ENCODE data around the gene RBFOX2.

Gene RBFOX2

DNA sequence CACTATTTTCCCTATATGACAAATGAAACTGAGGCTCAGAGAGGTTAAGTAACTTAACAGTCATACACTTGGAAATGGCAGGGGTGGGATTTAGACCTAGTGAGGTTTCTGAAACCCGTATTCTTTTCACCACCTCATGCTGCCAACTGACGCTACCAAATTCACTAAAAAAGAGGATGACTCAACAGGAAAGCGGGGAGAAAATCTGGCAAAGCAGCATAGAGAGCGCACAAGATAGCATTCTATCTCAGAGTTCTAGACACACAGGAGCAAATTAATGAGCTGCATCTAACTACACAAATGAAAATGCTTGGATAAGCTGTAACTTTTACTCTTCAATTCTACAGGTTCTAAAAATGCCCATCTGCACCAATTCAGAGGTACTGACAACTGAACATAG, 136.4 kb downstream of the RBFOX2 start:
- DNase-seq: no peak

GRCh38 chr22:35891442-35891841, 137.2 kb downstream of the RBFOX2 start:
- no peak for DNase-seq

DNA sequence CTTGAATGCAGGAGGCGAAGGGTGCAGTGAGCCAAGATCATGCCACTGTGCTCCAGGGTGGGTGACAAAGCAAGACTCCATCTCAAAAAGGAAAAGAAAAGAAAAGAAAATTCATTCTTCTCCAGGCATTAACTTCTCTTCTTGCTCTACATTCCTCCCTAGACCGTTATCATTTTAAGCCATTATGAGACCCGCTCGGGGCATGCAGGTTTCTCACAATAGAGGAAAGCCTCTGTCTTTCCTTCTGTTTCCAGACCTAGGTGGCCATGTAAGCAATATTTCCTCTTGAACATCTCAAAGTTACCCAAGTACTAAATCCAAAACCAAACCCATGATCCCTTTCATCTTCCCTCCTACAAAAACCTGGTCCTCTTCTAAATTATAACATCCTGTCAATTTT, 139.6 kb downstream of the RBFOX2 start:
- no peak for DNase-seq

- no peak for DNase-seq
Observed at GRCh38 chr22:35888181-35888870, 140.3 kb downstream of the RBFOX2 start.

GRCh38 chr22:35887296-35887875, 141.2 kb downstream of the RBFOX2 start:
- no peak for DNase-seq

DNA sequence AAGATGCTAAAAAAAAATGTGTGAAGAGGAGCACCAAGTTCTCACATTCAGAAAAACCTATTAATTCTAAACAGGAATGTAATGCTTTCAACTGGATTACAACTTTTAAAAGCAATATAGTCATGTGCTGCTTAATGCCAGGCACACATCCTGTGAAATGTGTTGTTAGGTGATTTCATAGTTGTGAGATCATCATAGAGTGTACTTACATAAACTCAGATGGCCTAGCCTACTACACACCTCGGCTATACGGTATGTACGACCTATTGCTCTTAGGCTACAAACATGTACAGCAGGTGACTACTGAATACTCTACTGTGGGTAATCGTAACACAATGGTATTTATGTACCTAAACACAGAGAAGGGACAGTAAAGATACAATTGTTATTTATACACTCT, 142.3 kb downstream of the RBFOX2 start:
- no peak for DNase-seq

GRCh38 chr22:35884529-35884928, 144.1 kb downstream of the RBFOX2 start:
- no peak for DNase-seq

DNA sequence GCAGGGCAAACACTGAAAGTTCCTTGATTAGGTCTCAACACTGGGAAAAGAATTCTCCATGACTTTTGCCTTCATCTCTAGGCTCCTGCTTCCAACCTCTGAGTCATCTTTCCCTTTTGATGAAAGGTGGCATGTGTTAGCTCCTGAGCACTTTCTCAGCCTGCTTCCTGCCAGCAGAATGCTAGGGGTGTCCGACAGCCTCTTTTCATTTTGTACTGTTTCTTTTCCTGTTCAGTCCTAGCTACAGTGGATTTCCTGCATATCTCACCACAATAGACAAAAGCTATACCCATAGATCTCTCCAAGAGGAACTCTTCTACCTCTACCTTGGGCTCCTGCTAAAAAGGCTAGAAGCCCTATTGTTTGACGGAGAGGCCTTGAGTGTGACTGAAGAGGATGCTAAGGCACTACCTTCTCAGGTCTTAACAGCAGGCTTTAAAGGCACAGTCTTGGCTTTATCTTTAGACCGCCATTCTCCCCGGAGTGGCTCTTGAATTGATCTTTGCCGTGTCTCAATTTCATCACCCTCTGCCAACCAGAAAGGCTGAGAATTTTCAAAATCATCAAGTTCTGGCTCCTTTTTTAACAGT, 145.5 kb downstream of the RBFOX2 start:
- DNase-seq: no peak

- no peak for DNase-seq
Observed at GRCh38 chr22:35882211-35883030, 146.2 kb downstream of the RBFOX2 start.

- DNase-seq: no peak
Observed at GRCh38 chr22:35879351-35879750, 149.3 kb downstream of the RBFOX2 start.

- DNase-seq: no peak
Observed at GRCh38 chr22:35873426-35873825, 155.2 kb downstream of the RBFOX2 start.

DNA sequence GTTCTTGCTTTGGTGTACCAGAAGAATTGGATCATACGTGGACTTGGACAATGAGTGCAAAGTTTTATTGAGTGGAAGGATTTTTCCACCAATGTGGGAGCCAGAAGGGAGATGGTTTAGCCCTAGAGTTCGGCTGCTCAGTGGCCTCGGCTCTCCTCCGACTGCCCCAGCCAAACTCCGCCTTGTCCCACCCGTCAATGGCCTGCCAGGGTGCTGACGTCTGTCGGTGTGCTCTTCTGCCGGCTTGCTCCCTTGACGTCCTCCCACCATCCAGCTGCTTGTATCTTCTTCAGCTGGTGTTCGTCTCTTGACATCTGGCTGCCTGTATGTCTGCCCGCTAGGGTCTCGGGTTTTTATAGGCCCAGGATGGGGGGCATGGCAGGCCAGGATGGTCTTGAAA, 156.2 kb downstream of the RBFOX2 start:
- no peak for DNase-seq

- DNase-seq: no peak
Observed at GRCh38 chr22:35870517-35871293, 157.9 kb downstream of the RBFOX2 start.

- DNase-seq: no peak
Observed at GRCh38 chr22:35868938-35869337, 159.7 kb downstream of the RBFOX2 start.

- no peak for DNase-seq
Observed at GRCh38 chr22:35866651-35867050, 162.0 kb downstream of the RBFOX2 start.

GRCh38 chr22:35864545-35865165, 164.0 kb downstream of the RBFOX2 start:
- no peak for DNase-seq

GRCh38 chr22:35863432-35863831, 165.2 kb downstream of the RBFOX2 start:
- no peak for DNase-seq

DNA sequence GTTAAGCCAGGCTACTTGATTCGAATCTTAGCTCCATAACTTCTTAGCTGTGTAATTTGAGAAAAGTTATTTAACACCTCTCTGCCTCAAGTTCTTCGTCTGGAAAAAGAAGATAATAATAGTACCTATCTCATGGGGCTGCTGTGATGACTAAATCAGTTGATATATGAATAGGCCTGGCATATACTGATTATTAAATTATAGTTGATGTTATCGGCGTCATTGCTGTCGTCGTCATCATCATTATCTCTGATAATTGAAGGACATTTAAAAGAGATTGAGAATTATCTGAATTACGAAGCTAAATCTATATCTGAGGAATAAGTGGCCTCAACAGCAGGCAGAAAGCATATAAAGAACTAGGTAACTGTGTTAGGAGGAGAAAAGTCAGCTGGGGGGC, 165.9 kb downstream of the RBFOX2 start:
- DNase-seq: no peak

GRCh38 chr22:35861451-35861850, 167.2 kb downstream of the RBFOX2 start:
- no peak for DNase-seq

DNA sequence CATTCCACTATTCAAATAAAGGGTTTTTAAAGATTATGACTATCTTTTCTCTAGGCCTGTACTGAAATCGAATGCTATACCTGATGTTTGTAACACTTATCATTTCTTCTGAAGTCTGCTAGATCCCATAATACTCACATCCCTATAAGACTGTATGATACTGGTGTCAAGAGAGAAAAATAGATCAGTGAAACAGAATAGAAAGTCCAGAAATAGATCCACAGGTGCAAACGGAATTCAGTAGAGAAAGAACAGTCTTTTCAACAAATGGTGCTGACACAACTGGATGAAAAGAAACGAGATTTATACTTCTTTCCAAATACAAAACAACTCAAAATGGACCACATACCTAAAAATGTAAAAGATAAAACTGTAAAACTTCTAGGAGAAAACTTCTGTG, 167.8 kb downstream of the RBFOX2 start:
- DNase-seq: no peak

GRCh38 chr22:35860087-35860733, 168.4 kb downstream of the RBFOX2 start:
- no peak for DNase-seq

GRCh38 chr22:35854334-35854733, 174.3 kb downstream of the RBFOX2 start:
- DNase-seq: no peak
